Ovary (tissue), 9 donors: ENCODE data around the gene TUBA1B. TPM values are rescaled to one million over a fixed set of nuclear protein-coding genes. Genes with fewer than 3 reads are reported as not detected.

Experiments used
- DNase-seq, 5 donors: peaks; one replicate each; pipeline ENCODE4 v3.0.0-alpha.2; 2019 to 2020
- H3K27ac ChIP-seq, 2 donors: fragments of 200-600 bp; one replicate each; pipeline versions ENCODE4 v1.5.1 to v1.8.0; 2019 to 2022
- H3K27me3 ChIP-seq: fragments of 200-600 bp; one replicate; pipeline ENCODE4 v1.8.0; 2022
- H3K36me3 ChIP-seq: fragments of 200-600 bp; sonication (generic); one replicate; pipeline ENCODE4 v1.5.1; 2019
- H3K4me1 ChIP-seq: one replicate; pipeline ENCODE4 v1.8.1; 2013; ENCODE audit warnings: mild to moderate bottlenecking, moderate library complexity; ENCODE audit not compliant: insufficient read depth
- H3K4me3 ChIP-seq: fragments of 200-600 bp; sonication (generic); one replicate; pipeline ENCODE4 v1.5.1; 2017
- H3K9me3 ChIP-seq, 2 donors: fragments of 200-600 bp in 1 of 2; sonication (generic) in 1 of 2; one replicate each; pipeline versions ENCODE4 v1.5.1 to v1.8.1; 2013 to 2019; ENCODE audit warnings: mild to moderate bottlenecking in 1 of 2, moderate library complexity in 1 of 2
- EP300 ChIP-seq: sonication (generic); formaldehyde crosslinking; IDR thresholded peaks from one replicate; pipeline ENCODE4 v1.6.1; 2017; ENCODE audit warnings: antibody characterized with exemption
- POLR2A ChIP-seq: fragments of 450-650 bp; IDR thresholded peaks from one replicate; pipeline ENCODE4 v1.6.1; 2017; ENCODE audit warnings: antibody characterized with exemption, mild to moderate bottlenecking, moderate library complexity
- WGBS, 3 donors: extraction: QIAGEN DNeasy Blood & Tissue Kit in 1 of 3; methylation state at CpG; one replicate each; pipeline versions ENCODE4 v1.1.5 to v1.1.7; 2013 to 2017; 5-methylcytosine and 5-hydroxymethylcytosine counted together
- intact Hi-C, 4 donors: fragments of 100-400 bp; cut with DNase I; formaldehyde crosslinking; loops; one replicate each; pipeline versions ENCODE4 v1.11.0 to v1.15.1; 2022 to 2023
- polyA plus RNA-seq, 2 donors: library from polyadenylated mRNA; stranded (reverse); fragments of 200-250 nt in 1 of 2; fragments of 350-450 nt in 1 of 2; fragmentation: Illumina TruSeq in 1 of 2; extraction: RNeasy Lipid Tissue Mini Kit (QIAGEN cat#74804) in 1 of 2; gene quantifications; one replicate each; pipeline ENCODE4 v1.2.3, GENCODE V29; 2013 to 2014
- small RNA-seq: library from RNA; depleted of rRNA; stranded (forward); fragments of <200 nt; gene quantifications from one replicate; pipeline ENCODE3, GENCODE V24; 2016
- total RNA-seq, 7 donors: library from RNA; depleted of rRNA in 2 of 7; stranded (reverse); fragments of >200 nt in 2 of 7; fragmentation: NEBNext Ultra II Directional in 3 of 7; extraction: Animal tissue kit (Norgen Biotek cat#: 25700) in 3 of 7; gene quantifications; one replicate each; pipeline versions ENCODE4 v1.1.0 to v1.2.4, GENCODE V29; 2016 to 2023
- TF ChIP-seq, protein P1 (sequence below), 3 donors: fragments of 450-650 bp in 2 of 3; fragments of 200-600 bp in 1 of 3; IDR thresholded peaks; one replicate each; pipeline versions ENCODE4 v1.5.1 to v1.8.0; 2016 to 2022; ENCODE audit warnings: antibody characterized with exemption in 3 of 3, mild to moderate bottlenecking in 1 of 3
- donor health status: DM: no; HTN: no; CAD: no; lungs with moderate emphysema.
- donor health status: DM: no; HTN: no; CAD: no.
- donor health status: Bipolar disorder and iron deficiency.
- donor health status: DM: yes; HTN: yes; CAD: no.
- donor health status: DM: no; HTN: no; CAD: no.
- donor health status: DM: yes; HTN: yes; CAD: no.

Gene TUBA1B
- total and polyA plus RNA-seq, 9 donors, result 281 to 705 (median 340) TPM

- TF ChIP-seq EP300 (no peak), POLR2A (no peak)
- TF ChIP-seq, protein P1, sequence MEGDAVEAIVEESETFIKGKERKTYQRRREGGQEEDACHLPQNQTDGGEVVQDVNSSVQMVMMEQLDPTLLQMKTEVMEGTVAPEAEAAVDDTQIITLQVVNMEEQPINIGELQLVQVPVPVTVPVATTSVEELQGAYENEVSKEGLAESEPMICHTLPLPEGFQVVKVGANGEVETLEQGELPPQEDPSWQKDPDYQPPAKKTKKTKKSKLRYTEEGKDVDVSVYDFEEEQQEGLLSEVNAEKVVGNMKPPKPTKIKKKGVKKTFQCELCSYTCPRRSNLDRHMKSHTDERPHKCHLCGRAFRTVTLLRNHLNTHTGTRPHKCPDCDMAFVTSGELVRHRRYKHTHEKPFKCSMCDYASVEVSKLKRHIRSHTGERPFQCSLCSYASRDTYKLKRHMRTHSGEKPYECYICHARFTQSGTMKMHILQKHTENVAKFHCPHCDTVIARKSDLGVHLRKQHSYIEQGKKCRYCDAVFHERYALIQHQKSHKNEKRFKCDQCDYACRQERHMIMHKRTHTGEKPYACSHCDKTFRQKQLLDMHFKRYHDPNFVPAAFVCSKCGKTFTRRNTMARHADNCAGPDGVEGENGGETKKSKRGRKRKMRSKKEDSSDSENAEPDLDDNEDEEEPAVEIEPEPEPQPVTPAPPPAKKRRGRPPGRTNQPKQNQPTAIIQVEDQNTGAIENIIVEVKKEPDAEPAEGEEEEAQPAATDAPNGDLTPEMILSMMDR (IDR thresholded peaks at IDR 0.05), result peak; percentile 78 to 85 (median 84)
- Histone ChIP-seq H3K36me3 (no peaks in the 10 kb centered on the region), H3K4me3 (no peak overlapping the region), H3K4me1 (peaks cover 13% of the 10 kb centered on the region), H3K27ac (no peak overlapping the region), H3K9me3 (no peaks in the 10 kb centered on the region), H3K27me3 (peaks cover 2% of the 10 kb centered on the region)
- intact Hi-C loops, result loop anchor here in 3 of 4 donors (2.0 to 5.0 kb wide), 3 partner anchors 32 to 149 kb away; no protein-coding TSS in a partner anchor
- DNase-seq, result peak; percentile 70 to 79 (median 74)
- 2 to 3% (median 2%) methylated on average over 18 of the region's 18 CpGs for WGBS, 3 donors
These were observed 42.9 kb downstream of the TUBA1B start for GRCh38 chr12:49088150-49088931.

DNA sequence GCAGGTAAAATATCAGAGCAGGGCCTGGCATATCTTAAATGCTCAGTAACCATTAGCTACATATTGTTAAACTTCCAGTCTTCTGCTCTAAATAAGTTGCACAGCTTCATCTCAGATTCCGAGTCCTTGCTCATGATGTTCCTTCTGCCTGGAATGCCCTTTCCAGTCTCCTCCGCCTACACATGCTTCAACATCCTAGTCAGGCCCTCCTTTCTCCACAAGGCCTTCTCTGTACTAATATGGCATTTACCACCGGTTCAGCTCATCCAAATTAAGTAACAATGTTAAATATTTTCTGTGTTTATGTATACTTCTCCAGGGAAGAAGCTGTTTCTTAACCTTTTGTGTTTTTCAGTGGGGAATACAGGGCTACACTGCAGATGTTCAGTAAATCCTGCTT is 45.1 kb downstream of the TUBA1B start:
- Histone ChIP-seq H3K36me3 (no peaks in the 10 kb centered on the region), H3K27me3 (no peaks in the 10 kb centered on the region), H3K4me3 (no peak overlapping the region), H3K27ac (no peak overlapping the region), H3K4me1 (peaks cover 11% of the 10 kb centered on the region), H3K9me3 (no peaks in the 10 kb centered on the region)
- TF ChIP-seq EP300 (no peak), POLR2A (no peak)
- TF ChIP-seq, protein P1 (IDR thresholded peaks at IDR 0.05), result no peak
- DNase-seq, result no peak
- intact Hi-C loops, result loop anchor here in 2 of 4 donors (5.0 kb wide), 2 partner anchors 36 to 151 kb away; no protein-coding TSS in a partner anchor
- WGBS, 3 donors, result 7 to 18% (median 14%) methylated on average over 3 of the region's 3 CpGs

DNA sequence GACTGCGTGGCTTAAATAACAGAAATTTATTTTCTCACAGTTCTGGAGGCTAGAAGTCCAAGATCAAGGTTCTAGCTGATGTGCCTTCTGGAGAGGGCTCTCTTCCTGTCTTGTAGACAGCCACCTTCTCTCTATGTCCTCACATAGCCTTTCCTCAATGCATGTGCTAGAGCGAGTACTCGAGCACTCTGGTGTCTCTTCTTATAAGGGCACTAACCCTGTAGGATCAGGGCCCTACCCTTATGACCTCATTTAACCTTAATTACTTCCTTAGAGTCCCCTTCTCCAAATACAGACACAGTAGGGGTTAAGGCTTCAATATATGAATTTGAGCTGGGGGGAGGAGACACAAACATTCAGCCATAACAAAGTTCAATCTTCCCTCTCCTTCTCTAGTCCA is 46.8 kb downstream of the TUBA1B start:
- DNase-seq, result no peak
- no peaks in the 10 kb centered on the region for H3K36me3 ChIP-seq
- intact Hi-C loops, result no loop called here
- H3K27me3 ChIP-seq, result no peaks in the 10 kb centered on the region
- 86 to 93% (median 90%) methylated on average over 3 of the region's 3 CpGs for WGBS, 3 donors
- TF ChIP-seq EP300 (no peak), POLR2A (no peak)
- TF ChIP-seq, protein P1 (IDR thresholded peaks at IDR 0.05), result no peak
- H3K27ac ChIP-seq, result no peak overlapping the region
- no peaks in the 10 kb centered on the region for H3K9me3 ChIP-seq
- peaks cover 4% of the 10 kb centered on the region for H3K4me1 ChIP-seq
- no peak overlapping the region for H3K4me3 ChIP-seq

DNA sequence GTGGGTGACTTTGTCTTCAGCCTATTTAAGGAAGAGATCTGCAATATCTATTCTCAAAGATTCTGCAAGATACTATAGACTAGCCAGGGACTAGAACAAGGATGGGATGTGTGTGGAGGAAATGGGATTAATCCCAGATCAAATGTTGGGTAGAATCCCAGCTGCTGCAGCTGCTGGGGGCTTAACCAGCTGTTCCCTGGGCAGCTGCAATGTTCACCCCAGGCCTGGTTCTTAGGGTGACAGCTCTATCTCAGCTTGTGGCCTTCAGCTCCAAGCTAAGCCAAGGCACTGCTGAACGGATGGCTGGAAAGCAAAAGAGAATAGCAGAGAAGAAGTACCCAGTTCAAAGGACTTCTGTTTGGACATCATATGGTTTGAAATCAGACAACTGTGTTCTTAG is 51.4 kb downstream of the TUBA1B start:
- WGBS, 3 donors, result 27 to 55% (median 36%) methylated on average over 1 of the region's 1 CpG
- no peaks in the 10 kb centered on the region for H3K27me3 ChIP-seq
- DNase-seq, result no peak

More for the DNA sequence above, 51.4 kb downstream of the TUBA1B start:
- Histone ChIP-seq H3K36me3 (no peaks in the 10 kb centered on the region), H3K27ac (no peak overlapping the region), H3K4me3 (no peak overlapping the region), H3K4me1 (no peaks in the 10 kb centered on the region), H3K9me3 (no peaks in the 10 kb centered on the region)
- TF ChIP-seq, protein P1 (IDR thresholded peaks at IDR 0.05), result no peak
- no peak for TF ChIP-seq EP300
- no peak for TF ChIP-seq POLR2A
- intact Hi-C loops, result no loop called here

Small RNAs within 50 kb of the gene (small RNA-seq; reads per million reads assigned to genes)
- not detected for gene RF00019

Other genes with a start within 250 kb of the TUBA1B start
- 10 to 100 TPM in 6 of 7 donors, 1 to 10 TPM in 1; 6.6 to 25.1 (median 14.7) TPM for gene FKBP11, start 205.9 kb downstream of the TUBA1B start, total RNA-seq
- 10 to 100 TPM; 15.8 to 40.9 TPM for gene FKBP11, start 205.9 kb downstream of the TUBA1B start, polyA plus RNA-seq
- 100 to 1,000 TPM in 4 of 7 donors, 10 to 100 TPM in 3; 25.5 to 123 (median 100) TPM for gene ARF3, start 173.9 kb downstream of the TUBA1B start, total RNA-seq
- 100 to 1,000 TPM in 1 of 2 donors, 10 to 100 TPM in 1; 59.0 to 243 TPM for gene ARF3, start 173.9 kb downstream of the TUBA1B start, polyA plus RNA-seq
- under 1 TPM in 1 of 7 donors, not detected in 6; 0.24 TPM for gene WNT10B, start 159.7 kb downstream of the TUBA1B start, total RNA-seq
- under 1 TPM; 0.19 to 0.97 TPM for gene WNT10B, start 159.7 kb downstream of the TUBA1B start, polyA plus RNA-seq
- gene WNT1, start 153.1 kb downstream of the TUBA1B start, total RNA-seq, result not detected
- gene WNT1, start 153.1 kb downstream of the TUBA1B start, polyA plus RNA-seq, result not detected
- gene DDN, start 132.0 kb downstream of the TUBA1B start, total RNA-seq, result under 1 TPM in 1 of 7 donors, not detected in 6; 0.05 TPM
- gene DDN, start 132.0 kb downstream of the TUBA1B start, polyA plus RNA-seq, result under 1 TPM; 0.04 to 0.28 TPM
- gene PRKAG1, start 112.6 kb downstream of the TUBA1B start, total RNA-seq, result 10 to 100 TPM; 25.6 to 58.2 (median 35.8) TPM
- 10 to 100 TPM; 38.3 to 98.5 TPM for gene PRKAG1, start 112.6 kb downstream of the TUBA1B start, polyA plus RNA-seq
- 10 to 100 TPM; 28.3 to 97.0 (median 79.1) TPM for gene KMT2D, start 70.6 kb downstream of the TUBA1B start, total RNA-seq
- gene KMT2D, start 70.6 kb downstream of the TUBA1B start, polyA plus RNA-seq, result 10 to 100 TPM; 35.5 to 51.8 TPM
- under 1 TPM in 5 of 7 donors, not detected in 2; 0.18 to 0.60 (median 0.34) TPM for gene RHEBL1, start 61.4 kb downstream of the TUBA1B start, total RNA-seq
- 1 to 10 TPM in 1 of 2 donors, under 1 TPM in 1; 1.00 to 1.2 TPM for gene RHEBL1, start 61.4 kb downstream of the TUBA1B start, polyA plus RNA-seq
- 1 to 10 TPM in 1 of 7 donors, under 1 TPM in 6; 0.20 to 1.1 (median 0.45) TPM for gene DHH, start 36.6 kb downstream of the TUBA1B start, total RNA-seq
- 1 to 10 TPM; 1.0 to 1.4 TPM for gene DHH, start 36.6 kb downstream of the TUBA1B start, polyA plus RNA-seq
- 10 to 100 TPM; 66.3 to 95.8 (median 69.5) TPM for gene LMBR1L, start 20.5 kb downstream of the TUBA1B start, total RNA-seq
- 10 to 100 TPM; 63.8 to 65.7 TPM for gene LMBR1L, start 20.5 kb downstream of the TUBA1B start, polyA plus RNA-seq
- 100 to 1,000 TPM; 140 to 247 (median 184) TPM for gene TUBA1A, start 57.7 kb upstream of the TUBA1B start, total RNA-seq
- gene TUBA1A, start 57.7 kb upstream of the TUBA1B start, polyA plus RNA-seq, result 100 to 1,000 TPM; 214 to 535 TPM
- 100 to 1,000 TPM in 4 of 7 donors, 10 to 100 TPM in 3; 51.9 to 122 (median 101) TPM for gene TUBA1C, start 133.7 kb upstream of the TUBA1B start, total RNA-seq
- 100 to 1,000 TPM in 1 of 2 donors, 10 to 100 TPM in 1; 81.0 to 179 TPM for gene TUBA1C, start 133.7 kb upstream of the TUBA1B start, polyA plus RNA-seq
- gene PRPH, start 163.8 kb upstream of the TUBA1B start, total RNA-seq, result 1 to 10 TPM in 2 of 7 donors, under 1 TPM in 5; 0.15 to 1.8 (median 0.34) TPM
- 1 to 10 TPM in 1 of 2 donors, under 1 TPM in 1; 0.33 to 1.4 TPM for gene PRPH, start 163.8 kb upstream of the TUBA1B start, polyA plus RNA-seq
- 1 to 10 TPM in 3 of 7 donors, under 1 TPM in 3, not detected in 1; 0.36 to 1.6 (median 0.89) TPM for gene TROAP, start 191.9 kb upstream of the TUBA1B start, total RNA-seq
- gene TROAP, start 191.9 kb upstream of the TUBA1B start, polyA plus RNA-seq, result under 1 TPM; 0.40 to 0.92 TPM
- gene C1QL4, start 205.8 kb upstream of the TUBA1B start, total RNA-seq, result not detected
- not detected for gene C1QL4, start 205.8 kb upstream of the TUBA1B start, polyA plus RNA-seq
- gene DNAJC22, start 215.5 kb upstream of the TUBA1B start, total RNA-seq, result 1 to 10 TPM in 1 of 7 donors, under 1 TPM in 4, not detected in 2; 0.37 to 3.4 (median 0.47) TPM
- gene DNAJC22, start 215.5 kb upstream of the TUBA1B start, polyA plus RNA-seq, result under 1 TPM; 0.30 to 0.58 TPM
- 10 to 100 TPM in 6 of 7 donors, 1 to 10 TPM in 1; 9.1 to 19.7 (median 15.2) TPM for gene SPATS2, start 236.1 kb upstream of the TUBA1B start, total RNA-seq
- 10 to 100 TPM; 10.9 to 28.2 TPM for gene SPATS2, start 236.1 kb upstream of the TUBA1B start, polyA plus RNA-seq